ENCODE measurements around the gene CACNA2D2.

GRCh38 chr3:50487181-50487580, 16.3 kb downstream of the CACNA2D2 start:
- no peak for TF ChIP-seq POLR2A (IDR thresholded peaks at IDR 0.05)
- TF ChIP-seq, protein P1, sequence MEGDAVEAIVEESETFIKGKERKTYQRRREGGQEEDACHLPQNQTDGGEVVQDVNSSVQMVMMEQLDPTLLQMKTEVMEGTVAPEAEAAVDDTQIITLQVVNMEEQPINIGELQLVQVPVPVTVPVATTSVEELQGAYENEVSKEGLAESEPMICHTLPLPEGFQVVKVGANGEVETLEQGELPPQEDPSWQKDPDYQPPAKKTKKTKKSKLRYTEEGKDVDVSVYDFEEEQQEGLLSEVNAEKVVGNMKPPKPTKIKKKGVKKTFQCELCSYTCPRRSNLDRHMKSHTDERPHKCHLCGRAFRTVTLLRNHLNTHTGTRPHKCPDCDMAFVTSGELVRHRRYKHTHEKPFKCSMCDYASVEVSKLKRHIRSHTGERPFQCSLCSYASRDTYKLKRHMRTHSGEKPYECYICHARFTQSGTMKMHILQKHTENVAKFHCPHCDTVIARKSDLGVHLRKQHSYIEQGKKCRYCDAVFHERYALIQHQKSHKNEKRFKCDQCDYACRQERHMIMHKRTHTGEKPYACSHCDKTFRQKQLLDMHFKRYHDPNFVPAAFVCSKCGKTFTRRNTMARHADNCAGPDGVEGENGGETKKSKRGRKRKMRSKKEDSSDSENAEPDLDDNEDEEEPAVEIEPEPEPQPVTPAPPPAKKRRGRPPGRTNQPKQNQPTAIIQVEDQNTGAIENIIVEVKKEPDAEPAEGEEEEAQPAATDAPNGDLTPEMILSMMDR (IDR thresholded peaks at IDR 0.05): no peak

Measured in lower leg skin (tissue), 3 donors.